GM08714 (cell line): ENCODE results near the gene TCF15.
"Not testable (repeated sequence)": the region's sequence is repeated elsewhere in the genome, so short reads cannot be mapped to it uniquely, and the experiment has no call there.

Source experiments
- H3K4me3 ChIP-seq: fragments of 200-500 bp; sonication (Bioruptor generic); 2 replicates; pipeline ENCODE4 v1.5.1; 2014; ENCODE audit warnings: mild to moderate bottlenecking, low read length, inconsistent platforms
- ZNF274 ChIP-seq: IDR thresholded peaks from 2 replicates; pipeline ENCODE4 v1.6.1; 2012; ENCODE audit warnings: mild to moderate bottlenecking, low read depth, low read length

The TCF15 gene

GRCh38 chr20:646868-647233, 36.7 kb upstream of the TCF15 start:
- H3K4me3 ChIP-seq, result no peak overlapping the region
- no peak for TF ChIP-seq ZNF274

GRCh38 chr20:646107-646867, 36.2 kb upstream of the TCF15 start:
- TF ChIP-seq ZNF274, result no peak
- no peak overlapping the region for H3K4me3 ChIP-seq

GRCh38 chr20:645318-646106, 35.4 kb upstream of the TCF15 start:
- no peak overlapping the region for H3K4me3 ChIP-seq
- no peak for TF ChIP-seq ZNF274

GRCh38 chr20:644692-645317, 34.7 kb upstream of the TCF15 start:
- H3K4me3 ChIP-seq, result no peak overlapping the region
- no peak for TF ChIP-seq ZNF274

- no peak for TF ChIP-seq ZNF274
- no peak overlapping the region for H3K4me3 ChIP-seq
Observed at GRCh38 chr20:642398-643174, 32.5 kb upstream of the TCF15 start.

DNA sequence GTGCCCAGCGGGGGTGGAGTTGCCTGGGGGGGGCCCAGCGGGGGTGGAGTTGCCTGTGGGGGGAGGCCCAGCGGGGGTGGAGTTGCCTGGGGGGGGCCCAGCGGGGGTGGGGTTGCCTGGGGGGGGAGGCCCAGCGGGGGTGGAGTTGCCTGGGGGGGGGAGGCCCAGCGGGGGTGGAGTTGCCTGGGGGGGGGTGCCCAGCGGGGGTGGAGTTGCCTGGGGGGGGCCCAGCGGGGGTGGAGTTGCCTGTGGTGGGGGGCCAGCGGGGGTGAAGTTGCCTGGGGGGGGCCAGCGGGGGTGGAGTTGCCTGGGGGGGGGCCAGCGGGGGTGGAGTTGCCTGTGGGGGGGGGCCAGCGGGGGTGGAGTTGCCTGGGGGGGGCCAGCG, 31.9 kb upstream of the TCF15 start:
- not testable (repeated sequence) for H3K4me3 ChIP-seq

DNA sequence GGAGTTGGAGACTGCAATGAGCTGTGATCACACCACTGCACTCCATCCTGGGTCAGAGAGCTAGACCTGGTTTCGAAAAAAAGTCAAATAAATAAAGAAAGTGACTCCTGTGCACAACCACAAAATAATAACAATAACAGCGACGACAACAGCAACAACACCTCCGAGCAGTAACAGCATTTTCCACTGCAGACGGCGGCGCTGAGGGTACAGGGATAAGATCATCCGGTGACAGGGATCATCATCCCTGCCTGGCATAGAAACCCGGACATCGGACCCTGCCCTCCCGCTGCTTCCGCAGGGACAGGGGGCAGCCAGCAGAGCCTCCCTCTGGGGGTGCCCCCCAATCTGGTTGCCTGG, 31.4 kb upstream of the TCF15 start:
- no peak overlapping the region for H3K4me3 ChIP-seq
- no peak for TF ChIP-seq ZNF274

GRCh38 chr20:640674-641515, 30.8 kb upstream of the TCF15 start:
- TF ChIP-seq ZNF274, result no peak
- H3K4me3 ChIP-seq, result no peak overlapping the region

GRCh38 chr20:638579-638978, 28.5 kb upstream of the TCF15 start:
- H3K4me3 ChIP-seq, result no peak overlapping the region
- TF ChIP-seq ZNF274, result no peak

GRCh38 chr20:637559-637958, 27.4 kb upstream of the TCF15 start:
- TF ChIP-seq ZNF274, result no peak
- H3K4me3 ChIP-seq, result no peak overlapping the region

GRCh38 chr20:635893-636338, 25.8 kb upstream of the TCF15 start:
- no peak overlapping the region for H3K4me3 ChIP-seq
- no peak for TF ChIP-seq ZNF274

GRCh38 chr20:635028-635892, 25.2 kb upstream of the TCF15 start:
- H3K4me3 ChIP-seq, result no peak overlapping the region
- no peak for TF ChIP-seq ZNF274
